SHP77 (cell line): Measurements from ENCODE around the gene BBS2.
"Not testable (repeated sequence)": the region's sequence is repeated elsewhere in the genome, so short reads cannot be mapped to it uniquely, and the experiment has no call there.

Experiments used
- DNase-seq, 2 experiments: peaks; one replicate each; lab custom pipeline; 2025; lab: John Stamatoyannopoulos, UW

BBS2 gene

GRCh38 chr16:56520251-56520577, 390 bp upstream of the BBS2 start:
- DNase-seq: no peak

- no peak for DNase-seq
Measured at GRCh38 chr16:56518425-56518824, 1.4 kb downstream of the BBS2 start.

- no peak for DNase-seq
Measured at GRCh38 chr16:56517206-56517605, 2.6 kb downstream of the BBS2 start.

GRCh38 chr16:56515665-56516064, 4.2 kb downstream of the BBS2 start:
- DNase-seq: no peak

- no peak for DNase-seq
Measured at GRCh38 chr16:56514845-56515244, 5.0 kb downstream of the BBS2 start.

- peak; percentile 2 to 18 for DNase-seq
Measured at GRCh38 chr16:56513972-56514371, 5.9 kb downstream of the BBS2 start.

- no peak for DNase-seq
Measured at GRCh38 chr16:56513091-56513490, 6.7 kb downstream of the BBS2 start.

- no peak for DNase-seq
Measured at GRCh38 chr16:56512025-56512424, 7.8 kb downstream of the BBS2 start.

GRCh38 chr16:56510544-56510943, 9.3 kb downstream of the BBS2 start:
- no peak for DNase-seq

- no peak for DNase-seq
Measured at GRCh38 chr16:56506941-56507340, 12.9 kb downstream of the BBS2 start.

- no peak for DNase-seq
Measured at GRCh38 chr16:56505181-56505580, 14.6 kb downstream of the BBS2 start.

- DNase-seq: no peak
Measured at GRCh38 chr16:56493815-56494214, 26.0 kb downstream of the BBS2 start.

GRCh38 chr16:56493126-56493525, 26.7 kb downstream of the BBS2 start:
- no peak for DNase-seq

- no peak for DNase-seq
Measured at GRCh38 chr16:56491657-56492261, 28.1 kb downstream of the BBS2 start.

GRCh38 chr16:56488868-56489267, 31.0 kb downstream of the BBS2 start:
- not testable (repeated sequence) for DNase-seq

GRCh38 chr16:56488035-56488434, 31.8 kb downstream of the BBS2 start:
- no peak for DNase-seq

- no peak for DNase-seq
Measured at GRCh38 chr16:56483394-56483793, 36.4 kb downstream of the BBS2 start.

GRCh38 chr16:56482683-56483236, 37.1 kb downstream of the BBS2 start:
- DNase-seq: no peak

- DNase-seq: no peak
Measured at GRCh38 chr16:56481468-56482122, 38.2 kb downstream of the BBS2 start.

GRCh38 chr16:56480776-56481467, 38.9 kb downstream of the BBS2 start:
- DNase-seq: no peak

GRCh38 chr16:56479469-56479868, 40.4 kb downstream of the BBS2 start:
- no peak for DNase-seq

GRCh38 chr16:56478281-56479049, 41.4 kb downstream of the BBS2 start:
- DNase-seq: no peak
